H1 (cell line): ENCODE results near the gene ZDHHC22. TPM values are rescaled to one million over a fixed set of nuclear protein-coding genes. Genes with fewer than 3 reads are reported as not detected.
A peak's percentile ranks its signal among the peaks of the same experiment; 100 is the strongest.

Experiments
- CTCF ChIA-PET: fragments of 300-600 bp; sonication (Branson Sonifier 250); formaldehyde crosslinking; loops from one replicate; lab custom pipeline; 2021; ENCODE audit not compliant: partially characterized antibody; lab: Charles Lee
- POLR2A ChIA-PET: fragments of 300-600 bp; sonication (Branson Sonifier 250); formaldehyde crosslinking; loops from one replicate; lab custom pipeline; 2021; ENCODE audit warnings: inconsistent platforms; ENCODE audit not compliant: partially characterized antibody; lab: Charles Lee
- DNase-seq, 2 experiments: peaks; one replicate each; pipeline versions ENCODE4 v3.0.0 to v3.0.0-alpha.2; 2010 to 2022; ENCODE audit warnings: low spot score in 2 of 2, low read depth in 1 of 2, mixed read lengths in 1 of 2
- FAIRE-seq: peaks from 2 replicates; lab custom pipeline; 2011; peaks lifted over from hg19 to GRCh38; lab: Jason Lieb, UNC
- H2AFZ ChIP-seq: 2 replicates; pipeline ENCODE4 v1.8.1; 2012; ENCODE audit warnings: low read length, inconsistent platforms
- H2AK5ac ChIP-seq: 2 replicates; pipeline ENCODE4 v1.6.1; 2013; ENCODE audit warnings: low read depth, low read length
- H2BK120ac ChIP-seq: replicated peaks from 2 replicates; pipeline ENCODE3; 2013; ENCODE audit warnings: low read depth, low read length, inconsistent platforms
- H2BK12ac ChIP-seq: 2 replicates; pipeline ENCODE4 v1.6.1; 2013; ENCODE audit warnings: low read depth, low read length
- H2BK15ac ChIP-seq: 2 replicates; pipeline ENCODE4 v1.6.1; 2013; ENCODE audit warnings: low read length
- H2BK20ac ChIP-seq: 2 replicates; pipeline ENCODE4 v1.6.1; 2013; ENCODE audit warnings: low read length
- H2BK5ac ChIP-seq: 2 replicates; pipeline ENCODE4 v1.6.1; 2013; ENCODE audit warnings: low read depth, low read length
- H3K14ac ChIP-seq: 2 replicates; pipeline ENCODE4 v1.6.1; 2013; ENCODE audit warnings: inconsistent platforms; ENCODE audit not compliant: insufficient read length
- H3K18ac ChIP-seq: 2 replicates; pipeline ENCODE4 v1.6.1; 2013; ENCODE audit warnings: low read length; ENCODE audit errors: extremely low read depth
- H3K23ac ChIP-seq: 2 replicates; pipeline ENCODE4 v1.6.1; 2013; ENCODE audit warnings: inconsistent platforms; ENCODE audit not compliant: insufficient read length
- H3K23me2 ChIP-seq: 2 replicates; pipeline ENCODE4 v1.6.1; 2013; ENCODE audit warnings: low read depth, low read length
- H3K27ac ChIP-seq: 2 replicates; pipeline ENCODE4 v1.6.1; 2011; ENCODE audit warnings: low read depth, low read length, inconsistent platforms
- H3K27me3 ChIP-seq, 4 experiments: replicated peaks in 1 of 4; 1 replicate in 1 of 4; 2 replicates in 3 of 4; pipeline versions ENCODE4 v1.6.1 to v1.8.1; 2011 to 2013; ENCODE audit warnings: low read length in 3 of 4, mild to moderate bottlenecking in 3 of 4, inconsistent platforms in 2 of 4, mixed read lengths in 2 of 4, moderate library complexity in 1 of 4; ENCODE audit not compliant: control insufficient read depth in 3 of 4, insufficient read depth in 3 of 4; ENCODE audit errors: extremely low read depth in 1 of 4
- H3K36me3 ChIP-seq, 4 experiments: 2 replicates each; pipeline versions ENCODE4 v1.6.1 to v1.8.1; 2011 to 2013; ENCODE audit warnings: mild to moderate bottlenecking in 4 of 4, low read length in 3 of 4, moderate library complexity in 2 of 4, control low read depth in 1 of 4, inconsistent platforms in 1 of 4; ENCODE audit not compliant: insufficient read depth in 4 of 4, control insufficient read depth in 2 of 4
- H3K4ac ChIP-seq: replicated peaks from 2 replicates; pipeline ENCODE3; 2013; ENCODE audit warnings: low read length, low read depth, mixed read lengths, inconsistent platforms; ENCODE audit not compliant: insufficient read length
- H3K4me1 ChIP-seq, 4 experiments: replicated peaks in 1 of 4; 1 replicate in 1 of 4; 2 replicates in 3 of 4; pipeline versions ENCODE4 v1.6.1 to v1.8.1; 2011 to 2013; ENCODE audit warnings: low read length in 3 of 4, inconsistent platforms in 2 of 4, mixed read lengths in 1 of 4; ENCODE audit not compliant: insufficient read depth in 4 of 4, control insufficient read depth in 3 of 4
- H3K4me2 ChIP-seq, 2 experiments: 2 replicates each; pipeline versions ENCODE4 v1.6.1 to v1.8.1; 2011 to 2013; ENCODE audit warnings: low read depth in 2 of 2, low read length in 2 of 2, control low read depth in 1 of 2, inconsistent platforms in 1 of 2, mild to moderate bottlenecking in 1 of 2; ENCODE audit not compliant: insufficient read depth in 1 of 2
- H3K4me3 ChIP-seq, 4 experiments: fragments of 200-600, 300-600 bp in 1 of 4; sonication (generic), shearing (Covaris generic), sonication (Bioruptor Twin) in 1 of 4; 2 replicates each; pipeline versions ENCODE4 v1.5.1 to v1.8.1; 2011 to 2016; ENCODE audit warnings: low read length in 4 of 4, low read depth in 3 of 4, control low read depth in 2 of 4, inconsistent platforms in 2 of 4, mild to moderate bottlenecking in 2 of 4, mixed read lengths in 1 of 4, moderate library complexity in 1 of 4; ENCODE audit not compliant: insufficient read depth in 2 of 4; ENCODE audit errors: extremely low read depth in 1 of 4
- H3K56ac ChIP-seq: replicated peaks from 2 replicates; pipeline ENCODE3; 2013; ENCODE audit warnings: low read depth, mild to moderate bottlenecking, mixed read lengths, low read length, inconsistent platforms; ENCODE audit not compliant: insufficient read length
- H3K79me1 ChIP-seq: 2 replicates; pipeline ENCODE4 v1.6.1; 2013; ENCODE audit warnings: low read depth, low read length, control low read depth
- H3K79me2 ChIP-seq, 2 experiments: 2 replicates each; pipeline versions ENCODE4 v1.6.1 to v1.8.1; 2012 to 2013; ENCODE audit warnings: low read length in 2 of 2, mild to moderate bottlenecking in 2 of 2, inconsistent platforms in 1 of 2; ENCODE audit not compliant: insufficient read depth in 2 of 2, control insufficient read depth in 1 of 2
- H3K9ac ChIP-seq, 4 experiments: replicated peaks in 1 of 4; 1 replicate in 1 of 4; 2 replicates in 3 of 4; pipeline versions ENCODE4 v1.6.1 to v1.8.1; 2011 to 2013; ENCODE audit warnings: low read depth in 3 of 4, low read length in 3 of 4, control low read depth in 2 of 4, mild to moderate bottlenecking in 2 of 4, moderate library complexity in 2 of 4, inconsistent platforms in 1 of 4; ENCODE audit errors: extremely low read depth in 1 of 4
- H3K9me3 ChIP-seq, 2 experiments: 2 replicates each; pipeline versions ENCODE4 v1.6.1 to v1.8.1; 2012 to 2013; ENCODE audit warnings: mild to moderate bottlenecking in 2 of 2, moderate library complexity in 2 of 2, control low read depth in 1 of 2, inconsistent platforms in 1 of 2, low read depth in 1 of 2, low read length in 1 of 2, mixed read lengths in 1 of 2; ENCODE audit not compliant: insufficient read depth in 2 of 2
- H4K20me1 ChIP-seq, 2 experiments: replicated peaks in 1 of 2; 2 replicates each; pipeline versions ENCODE3 to v1.8.1; 2011 to 2013; ENCODE audit warnings: inconsistent platforms in 2 of 2, low read length in 2 of 2, mild to moderate bottlenecking in 1 of 2; ENCODE audit not compliant: insufficient read depth in 2 of 2, control insufficient read depth in 1 of 2
- H4K5ac ChIP-seq: 2 replicates; pipeline ENCODE4 v1.6.1; 2013; ENCODE audit warnings: low read length, low read depth, mixed read lengths, inconsistent platforms; ENCODE audit not compliant: insufficient read length
- H4K8ac ChIP-seq: 2 replicates; pipeline ENCODE4 v1.8.0; 2013; ENCODE audit warnings: mild to moderate bottlenecking, moderate library complexity, low read length, inconsistent platforms; ENCODE audit not compliant: insufficient read depth; ENCODE audit errors: extremely low read depth
- H4K91ac ChIP-seq: replicated peaks from 2 replicates; pipeline ENCODE3; 2013; ENCODE audit warnings: low read length, mixed read lengths, inconsistent platforms; ENCODE audit not compliant: insufficient read length
- CTCF ChIP-seq, 3 experiments: IDR thresholded peaks; 1 replicate in 2 of 3; 2 replicates in 1 of 3; pipeline versions ENCODE4 v1.5.1 to v1.6.1; 2011; ENCODE audit warnings: low read length in 3 of 3, mild to moderate bottlenecking in 3 of 3, inconsistent platforms in 2 of 3, low read depth in 1 of 3, moderate library complexity in 1 of 3; ENCODE audit not compliant: insufficient read depth in 1 of 3; ENCODE audit errors: control extremely low read depth in 1 of 3
- GABPA ChIP-seq: IDR thresholded peaks from 2 replicates; pipeline ENCODE4 v1.6.1; 2011; ENCODE audit warnings: mild to moderate bottlenecking, low read length, moderate library complexity, borderline replicate concordance; ENCODE audit not compliant: insufficient read depth
- KDM4A ChIP-seq: IDR thresholded peaks from one replicate; pipeline ENCODE4 v1.7.1; 2012; ENCODE audit warnings: low read depth, mild to moderate bottlenecking, moderate library complexity, low read length, inconsistent platforms; ENCODE audit not compliant: severe bottlenecking
- NANOG ChIP-seq: IDR thresholded peaks from 2 replicates; pipeline ENCODE4 v1.6.1; 2011; ENCODE audit warnings: low read length, low read depth, mild to moderate bottlenecking, inconsistent platforms; ENCODE audit not compliant: insufficient read depth, poor library complexity, severe bottlenecking
- RAD21 ChIP-seq, 2 experiments: IDR thresholded peaks in 1 of 2; conservative IDR thresholded peaks in 1 of 2; 2 replicates each; pipeline ENCODE4 v1.6.1; 2011; ENCODE audit warnings: low read depth in 2 of 2, low read length in 2 of 2, improper control_type of control experiment in 1 of 2, inconsistent platforms in 1 of 2, mild to moderate bottlenecking in 1 of 2, moderate library complexity in 1 of 2
- USF2 ChIP-seq: IDR thresholded peaks from 2 replicates; pipeline ENCODE4 v1.6.1; 2011; ENCODE audit warnings: low read length, improper control_type of control experiment
- YY1 ChIP-seq: IDR thresholded peaks from 2 replicates; pipeline ENCODE4 v1.6.1; 2011; ENCODE audit warnings: low read depth, mild to moderate bottlenecking, low read length
- WGBS, 2 experiments: shearing (Covaris generic) in 1 of 2; methylation state at CpG; one replicate each; pipeline versions ENCODE4 v1.1.6 to v1.1.7; 2013 to 2015; ENCODE audit warnings: low lambda C conversion rate in 2 of 2, mixed read lengths in 2 of 2, inconsistent platforms in 1 of 2, low coverage in 1 of 2, missing lambda C conversion rate in 1 of 2; ENCODE audit not compliant: insufficient replicate concordance in 2 of 2, insufficient coverage in 1 of 2, insufficient read length in 1 of 2; ENCODE audit errors: extremely low coverage in 1 of 2, missing lambda C conversion rate in 1 of 2; 5-methylcytosine and 5-hydroxymethylcytosine counted together
- polyA plus RNA-seq, 7 experiments: library from polyadenylated mRNA; depleted of rRNA in 3 of 7; stranded (reverse) in 5 of 7; unstranded in 2 of 7; fragments of >200 nt in 5 of 7; fragments of 200-250 nt in 2 of 7; gene quantifications; 1 replicate in 5 of 7; 2 replicates in 1 of 7; 4 replicates in 1 of 7; pipeline versions ENCODE4 v1.2.1 to v1.2.3, GENCODE V29; 2011 to 2013; ENCODE audit warnings: missing spikeins in 2 of 7, mixed read lengths in 2 of 7
- total RNA-seq: library from RNA; stranded (reverse); fragmentation: NEBNext Ultra II Directional; extraction: Animal tissue kit (Norgen Biotek cat#: 25700); gene quantifications from 2 replicates; pipeline ENCODE4 v1.2.1, GENCODE V29; 2021

ZDHHC22 gene
- total and polyA plus RNA-seq, 2 of the 8 experiments (the other 6 are each of a cell fraction or from before 2014, with no cell fraction given) = 23.8 to 55.2 TPM

GRCh38 chr14:77094672-77095284, 46.8 kb downstream of the ZDHHC22 start:
- no peak overlapping the region for H4K8ac ChIP-seq
- no peak overlapping the region for H4K5ac ChIP-seq
- H3K9me3 ChIP-seq = peaks cover 13% of the 10 kb centered on the region in 2 experiments
- H3K56ac ChIP-seq = no peak overlapping the region
- H3K23me2 ChIP-seq = peaks cover 14% of the 10 kb centered on the region; the same call in 1 of the 2 replicates
- H2BK5ac ChIP-seq = no peak overlapping the region
- H2AK5ac ChIP-seq = no peak overlapping the region
- H2BK120ac ChIP-seq = no peak overlapping the region
- no peaks in the 10 kb centered on the region for H4K20me1 ChIP-seq
- no peak overlapping the region for H4K91ac ChIP-seq
- H3K9ac ChIP-seq = no peak overlapping the region
- no peak overlapping the region for H2BK12ac ChIP-seq
- no peak overlapping the region for H2BK15ac ChIP-seq
- FAIRE-seq = peak; percentile 84
- no peak overlapping the region for H3K18ac ChIP-seq
- no peak overlapping the region for H3K4me3 ChIP-seq
- no peak overlapping the region for H3K4ac ChIP-seq
- no peaks in the 10 kb centered on the region for H3K36me3 ChIP-seq
- H3K23ac ChIP-seq = no peak overlapping the region
- no peak overlapping the region for H2AFZ ChIP-seq
- ChIA-PET CTCF (interaction anchor here (0.6 to 56.8 kb wide), 28 partner anchors 9 to 388 kb away, joined by 3 to 1490 read pairs (median 5); partner anchors contain the start of gene ZDHHC22), POLR2A (interaction anchor here (1.1 to 1.2 kb wide), 2 partner anchors 9 to 24 kb away, joined by 3 to 5 read pairs; no protein-coding TSS in a partner anchor)
- H3K79me2 ChIP-seq = peaks cover 4 to 23% of the 10 kb centered on the region in 2 experiments; a peak in 3 of 4 replicates
- no peaks in the 10 kb centered on the region for H3K79me1 ChIP-seq
- peaks cover 0 to 8% (median 4%) of the 10 kb centered on the region in 4 experiments; a peak in 4 of 7 replicates for H3K4me1 ChIP-seq
- H3K4me2 ChIP-seq = no peak overlapping the region
- H3K27me3 ChIP-seq = no peaks in the 10 kb centered on the region
- 29% methylated on average over 8 of the region's 8 CpGs; no CpG with 5 or more reads in 1 of the 2 experiments for WGBS, 2 experiments
- no peak overlapping the region for H3K27ac ChIP-seq
- H2BK20ac ChIP-seq = no peak overlapping the region
- peak; percentile 75 to 91 for DNase-seq
- no peak overlapping the region for H3K14ac ChIP-seq
- TF ChIP-seq YY1 (peak; percentile 72), NANOG (no peak), CTCF (IDR thresholded peaks at IDR 0.05; ENCODE audit: control extremely low read depth in 1 of 3, insufficient read depth in 1 of 3, low read depth in 1 of 3, low read length in 3 of 3) (peak; percentile 60 to 91 (median 90)), GABPA (0 out of 2 replicates have a peak, but pooled peaks have one; percentile 25), KDM4A (no peak), RAD21 (IDR thresholded peaks at IDR 0.05 in 1 of 2, conservative IDR thresholded peaks at IDR 0.05 in 1 of 2; ENCODE audit: low read depth in 2 of 2, low read length in 2 of 2) (peak; percentile 92 to 95), USF2 (no peak)
